HCT116 (cell line): ENCODE results near the gene LINC00237. TPM values are rescaled to one million over a fixed set of nuclear protein-coding genes. Genes with fewer than 3 reads are reported as not detected.
A peak's percentile ranks its signal among the peaks of the same experiment; 100 is the strongest.

ENCODE experiments used
- ATAC-seq: fragments of 200-7000 bp; cut with Tn5 transposase; 2 replicates; pipeline ENCODE4 v1.9.1; 2020; ENCODE audit warnings: mild to moderate bottlenecking, moderate library complexity
- BruUV-seq: library from RNA; stranded (reverse); fragments of 400-500 nt; replicated peaks from 2 replicates; lab custom pipeline; 2021; lab: Mats Ljungman, UMichigan
- CTCF ChIA-PET: fragments of 300-600 bp; sonication (Branson Sonifier 250); formaldehyde crosslinking; loops from one replicate; lab custom pipeline; 2021; ENCODE audit warnings: antibody characterized with exemption; lab: Charles Lee
- POLR2A ChIA-PET: fragments of 300-600, 350-600 bp; sonication (Branson Sonifier 250); formaldehyde crosslinking; loops from one replicate; lab custom pipeline; 2021; ENCODE audit warnings: antibody characterized with exemption; lab: Charles Lee
- RAD21 ChIA-PET, 2 experiments: fragments of 300-600 bp; sonication (Branson Sonifier 250); formaldehyde crosslinking; loops; one replicate each; lab custom pipeline; 2023; ENCODE audit warnings: low total read pairs in 2 of 2; ENCODE audit not compliant: uncharacterized antibody in 2 of 2, unreplicated experiment in 2 of 2, low non-redundant PET in 1 of 2; lab: Charles Lee
- DNase-seq: peaks from one replicate; pipeline ENCODE4 v3.0.0-alpha.2; 2010; ENCODE audit warnings: low read depth, low spot score
- H2AFZ ChIP-seq: fragments of 200-600 bp; shearing (Covaris generic), sonication (generic); 2 replicates; pipeline ENCODE4 v1.6.1; 2017; ENCODE audit warnings: low read depth, mixed run types, mixed read lengths, antibody characterized with exemption, low read length; ENCODE audit not compliant: poor library complexity, severe bottlenecking
- H3K27ac ChIP-seq: 2 replicates; pipeline ENCODE4 v1.5.1; 2012; ENCODE audit warnings: low read depth, low read length
- H3K27me3 ChIP-seq: fragments of 200-600 bp; sonication (generic); 2 replicates; pipeline ENCODE4 v1.6.1; 2016; ENCODE audit warnings: mixed run types, low read length, mixed read lengths; ENCODE audit not compliant: insufficient read depth
- H3K36me3 ChIP-seq, 2 experiments: fragments of 200-500 bp in 1 of 2; fragments of 200-600 bp in 1 of 2; sonication (Bioruptor generic) in 1 of 2; sonication (generic) in 1 of 2; 2 replicates each; pipeline versions ENCODE4 v1.5.1 to v1.6.1; 2014 to 2016; ENCODE audit warnings: low read length in 2 of 2, inconsistent platforms in 1 of 2, mixed read lengths in 1 of 2, mixed run types in 1 of 2; ENCODE audit not compliant: insufficient read depth in 2 of 2, control insufficient read depth in 1 of 2
- H3K4me1 ChIP-seq, 2 experiments: fragments of 200-600 bp in 1 of 2; sonication (generic) in 1 of 2; 2 replicates each; pipeline versions ENCODE4 v1.5.1 to v1.6.1; 2012 to 2017; ENCODE audit warnings: low read length in 2 of 2, inconsistent platforms in 1 of 2, mild to moderate bottlenecking in 1 of 2, mixed read lengths in 1 of 2, mixed run types in 1 of 2, moderate library complexity in 1 of 2; ENCODE audit not compliant: insufficient read depth in 2 of 2, control insufficient read depth in 1 of 2
- H3K4me2 ChIP-seq: fragments of 200-600 bp; sonication (generic); 2 replicates; pipeline ENCODE4 v1.6.1; 2017; ENCODE audit warnings: mixed run types, low read length, mixed read lengths
- H3K4me3 ChIP-seq, 2 experiments: fragments of 200-600 bp in 1 of 2; sonication (generic) in 1 of 2; replicated peaks in 1 of 2; 2 replicates each; pipeline ENCODE4 v1.5.1; 2011 to 2016; ENCODE audit warnings: low read length in 2 of 2, control low read depth in 1 of 2, low read depth in 1 of 2, mild to moderate bottlenecking in 1 of 2, mixed read lengths in 1 of 2, mixed run types in 1 of 2
- H3K79me2 ChIP-seq: fragments of 200-600 bp; sonication (generic); 2 replicates; pipeline ENCODE4 v1.6.1; 2017; ENCODE audit warnings: mild to moderate bottlenecking, mixed run types, low read length, moderate library complexity, mixed read lengths; ENCODE audit not compliant: insufficient read depth
- H3K9ac ChIP-seq: fragments of 200-600 bp; sonication (generic); 2 replicates; pipeline ENCODE4 v1.6.1; 2016; ENCODE audit warnings: low read length, mixed read lengths
- H3K9me2 ChIP-seq: fragments of 200-600 bp; sonication (generic), shearing (Covaris generic); 2 replicates; pipeline ENCODE4 v1.6.1; 2017; ENCODE audit warnings: mixed run types, mild to moderate bottlenecking, moderate library complexity; ENCODE audit not compliant: insufficient read depth
- H3K9me3 ChIP-seq, 2 experiments: fragments of 200-500 bp in 1 of 2; fragments of 200-600 bp in 1 of 2; sonication (Bioruptor generic) in 1 of 2; sonication (generic) in 1 of 2; 2 replicates each; pipeline ENCODE4 v1.6.1; 2014 to 2017; ENCODE audit warnings: low read length in 2 of 2, mixed read lengths in 2 of 2, inconsistent platforms in 1 of 2, low read depth in 1 of 2, mild to moderate bottlenecking in 1 of 2, mixed run types in 1 of 2, moderate library complexity in 1 of 2; ENCODE audit not compliant: control insufficient read depth in 1 of 2, insufficient read depth in 1 of 2
- H4K20me1 ChIP-seq: fragments of 200-600 bp; sonication (generic), shearing (Covaris generic); 2 replicates; pipeline ENCODE4 v1.6.1; 2017; ENCODE audit warnings: mixed run types, mild to moderate bottlenecking, moderate library complexity; ENCODE audit not compliant: insufficient read depth
- EGR1 ChIP-seq: IDR thresholded peaks from 2 replicates; pipeline ENCODE4 v1.6.1; 2012; ENCODE audit warnings: low read depth
- POLR2A ChIP-seq: IDR thresholded peaks from 2 replicates; pipeline ENCODE4 v1.7.0; 2011; ENCODE audit warnings: borderline replicate concordance; ENCODE audit not compliant: insufficient read depth, insufficient read length; ENCODE audit errors: extremely low read depth
- RAD21 ChIP-seq: IDR thresholded peaks from 2 replicates; pipeline ENCODE4 v1.6.1; 2012; ENCODE audit warnings: low read depth, mild to moderate bottlenecking
- TCF7L2 ChIP-seq: IDR thresholded peaks from 2 replicates; pipeline ENCODE4 v1.7.0; 2011; ENCODE audit warnings: borderline replicate concordance, inconsistent platforms; ENCODE audit not compliant: insufficient read depth, insufficient read length; ENCODE audit errors: extremely low read depth
- intact Hi-C: fragments of 100-400 bp; cut with micrococcal nuclease; formaldehyde crosslinking; loops from 2 replicates; pipeline ENCODE4 v1.10.0; 2022
- total RNA-seq: library from RNA; stranded (reverse); gene quantifications from one replicate; pipeline ENCODE4 v1.2.1, GENCODE V29; 2021; ENCODE audit not compliant: unreplicated experiment
- TF ChIP-seq, protein P1 (sequence below): IDR thresholded peaks from 2 replicates; pipeline ENCODE4 v1.6.1; 2012
- TF ChIP-seq, protein P2 (sequence below), 3 experiments: fragments of 200-600 bp in 1 of 3; sonication (generic) in 1 of 3; IDR thresholded peaks in 2 of 3; conservative IDR thresholded peaks in 1 of 3; 2 replicates each; pipeline ENCODE4 v1.5.1; 2012 to 2017; ENCODE audit warnings: low read depth in 2 of 3, low read length in 2 of 3, antibody characterized with exemption in 1 of 3, borderline replicate concordance in 1 of 3, control low read depth in 1 of 3, mild to moderate bottlenecking in 1 of 3, mixed read lengths in 1 of 3, mixed run types in 1 of 3, moderate library complexity in 1 of 3; ENCODE audit not compliant: insufficient read depth in 1 of 3

LINC00237 gene
- total RNA-seq, 1 experiment from 2014 or later = not detected

- ChIA-PET CTCF (interaction anchor here (0.9 to 2.3 kb wide), 5 partner anchors 10 to 380 kb away, joined by 3 to 20 read pairs (median 4); no protein-coding TSS in a partner anchor), RAD21 (interaction anchor here (0.9 to 1.0 kb wide), 2 partner anchors 77 kb away, joined by 3 to 4 read pairs; no protein-coding TSS in a partner anchor), POLR2A (interaction anchor here (1.3 kb wide), 1 partner anchor 9 kb away, joined by 3 read pairs; no protein-coding TSS in a partner anchor)
- DNase-seq = peak; percentile 39
- Histone ChIP-seq H4K20me1 (no peaks in the 10 kb centered on the region), H3K36me3 (no peaks in the 10 kb centered on the region), H3K27ac (peak overlapping the region; percentile 23; the same call in 1 of the 2 replicates), H3K9ac (peak overlapping the region; percentile 71), H3K79me2 (no peaks in the 10 kb centered on the region), H3K9me2 (no peaks in the 10 kb centered on the region), H3K4me1 (peaks cover 7 to 17% of the 10 kb centered on the region in 2 experiments; a peak in 3 of 4 replicates), H3K4me2 (peak overlapping the region; percentile 100), H2AFZ (peak overlapping the region; percentile 100), H3K27me3 (no peaks in the 10 kb centered on the region), H3K9me3 (no peaks in the 10 kb centered on the region), H3K4me3 (peak overlapping the region; percentile 53 to 94)
- ATAC-seq = peak; percentile 72
- intact Hi-C loops = loop anchor here (5.0 kb wide), 1 partner anchor 78 kb away; no protein-coding TSS in a partner anchor
- TF ChIP-seq, protein P1, sequence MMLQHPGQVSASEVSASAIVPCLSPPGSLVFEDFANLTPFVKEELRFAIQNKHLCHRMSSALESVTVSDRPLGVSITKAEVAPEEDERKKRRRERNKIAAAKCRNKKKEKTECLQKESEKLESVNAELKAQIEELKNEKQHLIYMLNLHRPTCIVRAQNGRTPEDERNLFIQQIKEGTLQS = no peak
- TF ChIP-seq EGR1 (0 out of 2 replicates have a peak, but pooled peaks have one; percentile 6), RAD21 (0 out of 2 replicates have a peak, but pooled peaks have one; percentile 10), TCF7L2 (no peak), POLR2A (peak; percentile 31)
- TF ChIP-seq, protein P2, sequence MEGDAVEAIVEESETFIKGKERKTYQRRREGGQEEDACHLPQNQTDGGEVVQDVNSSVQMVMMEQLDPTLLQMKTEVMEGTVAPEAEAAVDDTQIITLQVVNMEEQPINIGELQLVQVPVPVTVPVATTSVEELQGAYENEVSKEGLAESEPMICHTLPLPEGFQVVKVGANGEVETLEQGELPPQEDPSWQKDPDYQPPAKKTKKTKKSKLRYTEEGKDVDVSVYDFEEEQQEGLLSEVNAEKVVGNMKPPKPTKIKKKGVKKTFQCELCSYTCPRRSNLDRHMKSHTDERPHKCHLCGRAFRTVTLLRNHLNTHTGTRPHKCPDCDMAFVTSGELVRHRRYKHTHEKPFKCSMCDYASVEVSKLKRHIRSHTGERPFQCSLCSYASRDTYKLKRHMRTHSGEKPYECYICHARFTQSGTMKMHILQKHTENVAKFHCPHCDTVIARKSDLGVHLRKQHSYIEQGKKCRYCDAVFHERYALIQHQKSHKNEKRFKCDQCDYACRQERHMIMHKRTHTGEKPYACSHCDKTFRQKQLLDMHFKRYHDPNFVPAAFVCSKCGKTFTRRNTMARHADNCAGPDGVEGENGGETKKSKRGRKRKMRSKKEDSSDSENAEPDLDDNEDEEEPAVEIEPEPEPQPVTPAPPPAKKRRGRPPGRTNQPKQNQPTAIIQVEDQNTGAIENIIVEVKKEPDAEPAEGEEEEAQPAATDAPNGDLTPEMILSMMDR (IDR thresholded peaks at IDR 0.05 in 2 of 3, conservative IDR thresholded peaks at IDR 0.05 in 1 of 3; ENCODE audit: borderline replicate concordance in 1 of 3, insufficient read depth in 1 of 3, low read depth in 2 of 3, low read length in 2 of 3) = peak in 1 of 3 experiments; percentile 27; a peak in 2 of 6 replicates
- no TSS peak for BruUV-seq
Measured at GRCh38 chr20:21125072-21125848, 19.1 kb upstream of the LINC00237 start.
